H1 (cell line): Measurements from ENCODE around the gene TFCP2. TPM values are rescaled to one million over a fixed set of nuclear protein-coding genes. Genes with fewer than 3 reads are reported as not detected.

Source experiments
- ASH2L ChIP-seq: fragments of 200-600, 300-600 bp; sonication (generic); IDR thresholded peaks from one replicate; pipeline ENCODE4 v1.7.1; 2017; ENCODE audit warnings: low read length
- BACH1 ChIP-seq: IDR thresholded peaks from 2 replicates; pipeline ENCODE4 v1.6.1; 2012; ENCODE audit warnings: low read length, improper control_type of control experiment
- CBX8 ChIP-seq: fragments of 300-800, 300-1000 bp; sonication (generic); IDR thresholded peaks from 2 replicates; pipeline ENCODE4 v1.7.1; 2016; ENCODE audit warnings: low read depth, low read length, borderline replicate concordance
- CHD7 ChIP-seq: fragments of 300-600 bp; sonication (generic); IDR thresholded peaks from 2 replicates; pipeline ENCODE4 v1.7.1; 2012; ENCODE audit warnings: low read length, moderate library complexity, mild to moderate bottlenecking, inconsistent platforms; ENCODE audit not compliant: insufficient replicate concordance
- KDM4A ChIP-seq: IDR thresholded peaks from one replicate; pipeline ENCODE4 v1.7.1; 2012; ENCODE audit warnings: low read depth, mild to moderate bottlenecking, moderate library complexity, low read length, inconsistent platforms; ENCODE audit not compliant: severe bottlenecking
- SIN3A ChIP-seq, 2 experiments: IDR thresholded peaks in 1 of 2; conservative IDR thresholded peaks in 1 of 2; 2 replicates each; pipeline ENCODE4 v1.6.1; 2011 to 2012; ENCODE audit warnings: low read length in 2 of 2, improper control_type of control experiment in 1 of 2, low read depth in 1 of 2, mild to moderate bottlenecking in 1 of 2
- TBP ChIP-seq: IDR thresholded peaks from 2 replicates; pipeline ENCODE4 v1.6.1; 2011; ENCODE audit warnings: low read depth, low read length, improper control_type of control experiment
- USF2 ChIP-seq: IDR thresholded peaks from 2 replicates; pipeline ENCODE4 v1.6.1; 2011; ENCODE audit warnings: low read length, improper control_type of control experiment
- polyA plus RNA-seq, 7 experiments: library from polyadenylated mRNA; depleted of rRNA in 3 of 7; stranded (reverse) in 5 of 7; unstranded in 2 of 7; fragments of >200 nt in 5 of 7; fragments of 200-250 nt in 2 of 7; gene quantifications; 1 replicate in 5 of 7; 2 replicates in 1 of 7; 4 replicates in 1 of 7; pipeline versions ENCODE4 v1.2.1 to v1.2.3, GENCODE V29; 2011 to 2013; ENCODE audit warnings: missing spikeins in 2 of 7, mixed read lengths in 2 of 7
- total RNA-seq: library from RNA; stranded (reverse); fragmentation: NEBNext Ultra II Directional; extraction: Animal tissue kit (Norgen Biotek cat#: 25700); gene quantifications from 2 replicates; pipeline ENCODE4 v1.2.1, GENCODE V29; 2021

TFCP2 gene
- total and polyA plus RNA-seq, 2 of the 8 experiments (the other 6 are each of a cell fraction or from before 2014, with no cell fraction given): 19.8 to 49.2 TPM

- TF ChIP-seq CHD7 (no peak), ASH2L (no peak), BACH1 (no peak), KDM4A (no peak), CBX8 (no peak), USF2 (no peak), TBP (no peak), SIN3A (conservative IDR thresholded peaks at IDR 0.05 in 1 of 2, IDR thresholded peaks at IDR 0.05 in 1 of 2; ENCODE audit: low read depth in 1 of 2, low read length in 2 of 2) (no peak)
Observed at GRCh38 chr12:51065530-51065929, 107.4 kb downstream of the TFCP2 start (continued).
